IPS-15b (cell line): ENCODE measurements around the gene FCRL1.

ENCODE experiments used
- H3K27me3 ChIP-seq: one replicate; pipeline ENCODE4 v1.6.1; 2013; ENCODE audit warnings: low read length; ENCODE audit not compliant: control insufficient read depth, insufficient read depth
- H3K36me3 ChIP-seq: one replicate; pipeline ENCODE4 v1.6.1; 2013; ENCODE audit warnings: low read length; ENCODE audit not compliant: control insufficient read depth, insufficient read depth
- H3K4me1 ChIP-seq: one replicate; pipeline ENCODE4 v1.6.1; 2013; ENCODE audit warnings: mild to moderate bottlenecking, low read length; ENCODE audit not compliant: control insufficient read depth, insufficient read depth
- H3K4me3 ChIP-seq: one replicate; pipeline ENCODE4 v1.5.1; 2013; ENCODE audit warnings: low read depth, low read length
- H3K9ac ChIP-seq: one replicate; pipeline ENCODE4 v1.6.1; 2013; ENCODE audit warnings: low read depth, mild to moderate bottlenecking, low read length
- H3K9me3 ChIP-seq: one replicate; pipeline ENCODE4 v1.6.1; 2013; ENCODE audit warnings: mild to moderate bottlenecking, low read length; ENCODE audit not compliant: control insufficient read depth, insufficient read depth

Gene FCRL1

GRCh38 chr1:157819896-157820295, at the start of gene FCRL1:
Gene FCRL1 (minus strand): TSS chr1:157820120. CDS start chr1:157820037, 83 bp downstream.
- H3K4me1 ChIP-seq: no peaks in the 10 kb centered on the region
- H3K9me3 ChIP-seq: no peaks in the 10 kb centered on the region
- H3K4me3 ChIP-seq: no peak within 1 kb of the TSS
- H3K9ac ChIP-seq: no peak within 1 kb of the TSS
- no peaks in the 10 kb centered on the region for H3K27me3 ChIP-seq
- no peaks in the 10 kb centered on the region for H3K36me3 ChIP-seq

- no peak overlapping the region for H3K4me3 ChIP-seq
- no peak overlapping the region for H3K9ac ChIP-seq
- peaks cover 18% of the 10 kb centered on the region for H3K4me1 ChIP-seq
- no peaks in the 10 kb centered on the region for H3K27me3 ChIP-seq
- no peaks in the 10 kb centered on the region for H3K9me3 ChIP-seq
- no peaks in the 10 kb centered on the region for H3K36me3 ChIP-seq
Measured at GRCh38 chr1:157868654-157869053, 48.7 kb upstream of the FCRL1 start.

DNA sequence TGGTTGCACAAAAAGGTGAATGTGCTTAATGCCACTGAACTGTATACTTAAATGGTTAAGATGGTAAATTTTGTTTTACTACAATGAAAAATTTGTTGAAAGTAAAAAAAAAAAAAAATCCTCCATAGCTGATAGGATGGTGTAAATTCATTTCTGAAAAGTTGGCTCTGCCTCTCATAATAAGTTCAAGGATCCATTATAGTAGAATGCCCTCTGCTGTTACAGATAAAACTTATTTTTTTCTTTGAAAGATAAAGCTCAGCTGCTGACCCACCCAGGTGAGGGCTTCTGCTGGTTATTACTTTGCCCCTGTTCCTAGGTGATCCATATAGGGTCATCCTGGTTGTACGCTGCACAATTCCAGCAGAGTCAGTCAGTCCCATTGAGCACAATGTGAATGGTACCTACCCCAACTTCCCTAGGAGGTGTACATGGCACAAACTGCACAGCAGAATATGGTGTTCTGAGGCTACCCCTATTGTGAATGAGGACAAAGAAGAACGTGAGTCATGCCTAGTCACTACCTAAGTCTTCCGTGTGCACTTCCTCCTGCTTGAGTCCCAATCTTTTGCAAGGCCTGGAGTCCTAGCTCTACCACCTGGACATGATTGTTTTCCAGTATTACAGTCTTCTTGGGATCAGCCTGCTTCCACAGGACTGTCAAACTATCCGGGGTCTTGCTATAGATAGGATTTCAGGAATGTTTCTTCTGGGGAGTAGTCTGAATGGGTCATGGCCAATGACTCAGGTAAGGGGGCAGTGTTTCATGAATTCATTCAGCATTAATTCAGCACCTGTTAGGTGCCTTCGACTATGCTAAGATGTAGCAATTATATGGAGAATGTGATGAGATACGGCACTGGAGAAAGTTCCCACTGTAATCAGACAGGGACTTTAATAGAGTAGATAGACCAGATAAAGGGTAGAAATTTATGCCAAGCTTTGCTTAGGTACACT, 42.5 kb upstream of the FCRL1 start:
- Histone ChIP-seq H3K9me3 (no peaks in the 10 kb centered on the region), H3K4me1 (no peaks in the 10 kb centered on the region), H3K27me3 (no peaks in the 10 kb centered on the region), H3K9ac (no peak overlapping the region), H3K4me3 (no peak overlapping the region), H3K36me3 (no peaks in the 10 kb centered on the region)

GRCh38 chr1:157856538-157856937, 36.6 kb upstream of the FCRL1 start:
- Histone ChIP-seq H3K9me3 (no peaks in the 10 kb centered on the region), H3K4me1 (no peaks in the 10 kb centered on the region), H3K27me3 (no peaks in the 10 kb centered on the region), H3K9ac (no peak overlapping the region), H3K4me3 (no peak overlapping the region), H3K36me3 (no peaks in the 10 kb centered on the region)

GRCh38 chr1:157852476-157852875, 32.6 kb upstream of the FCRL1 start:
- Histone ChIP-seq H3K9me3 (no peaks in the 10 kb centered on the region), H3K9ac (no peak overlapping the region), H3K4me3 (no peak overlapping the region), H3K36me3 (no peaks in the 10 kb centered on the region), H3K4me1 (no peaks in the 10 kb centered on the region), H3K27me3 (no peaks in the 10 kb centered on the region)

DNA sequence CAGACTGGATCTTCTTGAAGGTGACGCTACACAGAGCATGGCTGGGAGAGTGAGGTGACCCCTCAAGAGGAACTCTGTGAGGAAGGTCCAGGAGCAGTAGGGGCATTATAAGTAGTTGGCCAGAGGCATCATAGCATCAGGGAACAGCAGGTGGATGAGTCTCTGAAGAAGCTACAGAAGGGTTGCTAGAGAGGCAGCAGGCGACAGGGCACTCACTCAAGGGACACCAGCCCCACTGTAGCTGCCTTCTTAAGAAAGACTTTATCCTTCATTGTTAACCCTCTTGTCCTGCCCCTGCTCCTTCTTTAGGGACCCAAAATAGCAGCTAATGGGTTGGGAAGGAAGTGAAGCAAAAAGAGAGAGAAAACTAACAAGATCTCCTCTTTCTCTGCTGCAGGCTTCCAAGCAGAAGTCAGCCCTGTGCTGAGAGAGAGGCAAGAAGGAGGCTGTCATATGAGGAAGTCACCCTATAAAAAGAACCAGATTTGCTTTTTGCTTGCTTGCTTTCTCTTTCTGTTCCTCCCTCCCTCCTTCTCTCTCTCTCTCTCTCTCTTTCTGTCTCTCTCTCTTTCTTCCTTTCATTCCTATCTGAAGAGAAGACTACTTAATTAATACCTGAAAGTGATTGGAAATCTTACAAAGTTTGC, 29.4 kb upstream of the FCRL1 start:
- H3K4me3 ChIP-seq: no peak overlapping the region

GRCh38 chr1:157844089-157844830, 24.3 kb upstream of the FCRL1 start:
- no peak overlapping the region for H3K4me3 ChIP-seq
- H3K9me3 ChIP-seq: no peaks in the 10 kb centered on the region
- H3K36me3 ChIP-seq: no peaks in the 10 kb centered on the region
- no peaks in the 10 kb centered on the region for H3K4me1 ChIP-seq
- H3K27me3 ChIP-seq: no peaks in the 10 kb centered on the region
- no peak overlapping the region for H3K9ac ChIP-seq

More for the DNA sequence above, 29.4 kb upstream of the FCRL1 start:
- H3K9me3 ChIP-seq: no peaks in the 10 kb centered on the region
- H3K4me1 ChIP-seq: no peaks in the 10 kb centered on the region
- H3K9ac ChIP-seq: no peak overlapping the region
- no peaks in the 10 kb centered on the region for H3K27me3 ChIP-seq
- no peaks in the 10 kb centered on the region for H3K36me3 ChIP-seq

DNA sequence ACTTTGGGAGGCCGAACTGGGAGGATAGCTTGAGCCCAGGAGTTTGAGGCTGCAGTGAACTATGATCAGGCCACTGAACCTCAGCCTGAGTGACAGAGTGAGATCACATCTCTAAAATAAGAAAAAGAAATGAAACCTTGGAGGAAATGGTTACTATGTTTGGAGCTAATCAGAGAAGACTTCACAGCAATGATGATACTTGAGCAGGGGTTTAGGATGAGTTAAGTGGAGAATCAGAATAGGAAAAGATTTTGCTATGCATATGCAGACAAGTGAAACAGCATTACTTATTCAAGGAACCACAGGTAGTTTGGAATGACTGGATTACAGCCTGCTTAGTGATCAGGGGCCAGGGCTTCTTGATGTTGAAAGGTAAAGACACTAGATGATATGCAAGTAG, 23.0 kb upstream of the FCRL1 start:
- Histone ChIP-seq H3K9me3 (no peaks in the 10 kb centered on the region), H3K9ac (no peak overlapping the region), H3K27me3 (no peaks in the 10 kb centered on the region), H3K4me3 (no peak overlapping the region), H3K36me3 (no peaks in the 10 kb centered on the region), H3K4me1 (no peaks in the 10 kb centered on the region)

DNA sequence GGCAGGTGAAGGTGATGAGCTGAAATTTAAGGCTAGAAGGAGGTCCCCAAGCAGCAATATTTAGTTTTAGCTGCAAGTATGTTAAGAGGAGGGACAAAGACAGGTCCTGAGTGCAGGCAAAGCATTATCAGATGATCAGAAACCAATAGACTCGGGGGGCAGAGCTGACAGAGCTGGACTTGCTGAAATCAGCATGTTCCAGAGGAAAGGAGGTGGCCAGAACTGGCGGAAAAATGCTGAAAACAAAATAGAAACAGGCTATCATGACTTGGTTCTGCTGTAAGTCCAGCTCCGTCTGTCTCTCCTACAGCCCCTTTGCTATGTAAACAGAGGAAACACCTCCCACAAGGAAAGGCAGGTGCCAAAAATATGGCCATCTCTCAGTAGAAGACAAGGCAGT, 21.8 kb upstream of the FCRL1 start, which contains the start of gene CD5L:
Gene CD5L, minus strand, starts transcription at position 101 of the 400 bp plus-strand sequence. CDS start 107 bp downstream, outside the sequence.
- Histone ChIP-seq H3K9ac (no peak within 1 kb of the TSS), H3K9me3 (no peaks in the 10 kb centered on the region), H3K4me3 (no peak within 1 kb of the TSS), H3K27me3 (no peaks in the 10 kb centered on the region), H3K36me3 (no peaks in the 10 kb centered on the region), H3K4me1 (no peaks in the 10 kb centered on the region)

- no peak overlapping the region for H3K9ac ChIP-seq
- no peak overlapping the region for H3K4me3 ChIP-seq
- H3K9me3 ChIP-seq: no peaks in the 10 kb centered on the region
- no peaks in the 10 kb centered on the region for H3K4me1 ChIP-seq
- no peaks in the 10 kb centered on the region for H3K36me3 ChIP-seq
- H3K27me3 ChIP-seq: no peaks in the 10 kb centered on the region
Measured at GRCh38 chr1:157838966-157839365, 19.0 kb upstream of the FCRL1 start.

DNA sequence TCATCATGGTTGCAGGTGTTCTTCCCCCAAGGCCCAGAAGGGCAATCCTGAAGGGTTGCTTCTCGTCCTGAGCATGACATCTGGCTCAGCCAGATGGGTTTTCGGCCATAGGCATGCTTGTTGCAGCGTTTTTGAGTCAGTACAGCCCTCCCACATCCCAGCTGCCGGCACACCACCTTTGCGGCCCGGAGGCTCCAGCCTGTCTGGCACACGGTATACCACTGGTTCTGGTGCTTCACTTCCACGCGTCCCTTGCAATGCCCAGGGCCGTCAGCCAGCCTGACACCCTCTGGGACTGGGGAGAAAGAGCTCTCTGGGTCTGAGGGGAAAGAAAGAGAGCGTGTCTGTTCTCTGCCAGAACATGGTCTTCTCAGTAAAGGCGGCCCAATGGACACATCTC, 14.5 kb upstream of the FCRL1 start:
- no peaks in the 10 kb centered on the region for H3K9me3 ChIP-seq
- no peak overlapping the region for H3K9ac ChIP-seq
- H3K4me3 ChIP-seq: no peak overlapping the region
- no peaks in the 10 kb centered on the region for H3K27me3 ChIP-seq
- no peaks in the 10 kb centered on the region for H3K36me3 ChIP-seq
- no peaks in the 10 kb centered on the region for H3K4me1 ChIP-seq
